IMR-90 (cell line): ENCODE measurements around the gene KLHL8. TPM values are rescaled to one million over a fixed set of nuclear protein-coding genes. Genes with fewer than 3 reads are reported as not detected.
A peak's percentile ranks its signal among the peaks of the same experiment; 100 is the strongest.

Source experiments
- ATAC-seq: fragments of 200-7000 bp; cut with Tn5 transposase; 2 replicates; pipeline ENCODE4 v1.9.1; 2020; ENCODE audit warnings: low read depth, mild to moderate bottlenecking, moderate library complexity
- BruUV-seq: library from RNA; stranded (reverse); fragments of 400-500 nt; replicated peaks from 2 replicates; lab custom pipeline; 2021; lab: Mats Ljungman, UMichigan
- CTCF ChIA-PET: fragments of 300-600 bp; formaldehyde crosslinking; extraction: SDS; loops from one replicate; lab custom pipeline; 2021; ENCODE audit warnings: antibody characterized with exemption; lab: Yijun Ruan, JAX
- POLR2A ChIA-PET: fragments of 300-600 bp; sonication (Branson Sonifier 250); formaldehyde crosslinking; loops from one replicate; lab custom pipeline; 2022; ENCODE audit warnings: antibody characterized with exemption; ENCODE audit not compliant: unreplicated experiment; lab: Charles Lee
- DNase-seq: peaks from one replicate; pipeline ENCODE4 v3.0.0; 2013
- H2AFZ ChIP-seq: replicated peaks from 2 replicates; pipeline ENCODE3; 2013; ENCODE audit warnings: low read length, mild to moderate bottlenecking; ENCODE audit not compliant: poor library complexity
- H2AK5ac ChIP-seq: 2 replicates; pipeline ENCODE4 v1.6.1; 2013; ENCODE audit warnings: low read depth, low read length, inconsistent platforms
- H2AK9ac ChIP-seq: replicated peaks from 2 replicates; pipeline ENCODE3; 2013; ENCODE audit warnings: mild to moderate bottlenecking, low read depth, low read length, moderate library complexity; ENCODE audit not compliant: poor library complexity
- H2BK120ac ChIP-seq: 2 replicates; pipeline ENCODE4 v1.6.1; 2013; ENCODE audit warnings: low read depth, low read length, inconsistent platforms
- H2BK15ac ChIP-seq: 3 replicates; pipeline ENCODE4 v1.6.1; 2013; ENCODE audit warnings: low read depth, low read length, inconsistent platforms
- H2BK20ac ChIP-seq: 2 replicates; pipeline ENCODE4 v1.6.1; 2013; ENCODE audit warnings: low read depth, mild to moderate bottlenecking, inconsistent platforms, low read length, moderate library complexity
- H2BK5ac ChIP-seq: 2 replicates; pipeline ENCODE4 v1.6.1; 2013; ENCODE audit warnings: mild to moderate bottlenecking, low read depth, low read length, inconsistent platforms; ENCODE audit not compliant: poor library complexity, severe bottlenecking
- H3K14ac ChIP-seq: replicated peaks from 2 replicates; pipeline ENCODE4 v1.6.1; 2013; ENCODE audit warnings: low read depth, low read length, inconsistent platforms
- H3K18ac ChIP-seq: 2 replicates; pipeline ENCODE4 v1.6.1; 2013; ENCODE audit warnings: low read depth, low read length, control low read depth
- H3K23ac ChIP-seq: 2 replicates; pipeline ENCODE4 v1.6.1; 2013; ENCODE audit warnings: low read depth, low read length, inconsistent platforms
- H3K27ac ChIP-seq: 2 replicates; pipeline ENCODE4 v1.5.1; 2013; ENCODE audit warnings: mild to moderate bottlenecking, control low read depth, low read length; ENCODE audit not compliant: insufficient read depth
- H3K27me3 ChIP-seq: 2 replicates; pipeline ENCODE4 v1.6.1; 2013; ENCODE audit warnings: low read length; ENCODE audit not compliant: control insufficient read depth, insufficient read depth
- H3K36me3 ChIP-seq: 2 replicates; pipeline ENCODE4 v1.6.1; 2013; ENCODE audit warnings: low read length, mixed read lengths; ENCODE audit not compliant: control insufficient read depth, insufficient read depth
- H3K4ac ChIP-seq: 2 replicates; pipeline ENCODE4 v1.6.1; 2013; ENCODE audit warnings: low read depth, low read length, inconsistent platforms
- H3K4me1 ChIP-seq: 2 replicates; pipeline ENCODE4 v1.6.1; 2013; ENCODE audit warnings: low read length, mixed read lengths; ENCODE audit not compliant: control insufficient read depth, insufficient read depth
- H3K4me2 ChIP-seq: 2 replicates; pipeline ENCODE4 v1.6.1; 2013; ENCODE audit warnings: low read depth, mild to moderate bottlenecking, control low read depth, low read length, moderate library complexity
- H3K4me3 ChIP-seq: 2 replicates; pipeline ENCODE4 v1.5.1; 2013; ENCODE audit warnings: low read depth, mild to moderate bottlenecking, control low read depth, low read length, moderate library complexity; ENCODE audit not compliant: insufficient read depth
- H3K56ac ChIP-seq: 2 replicates; pipeline ENCODE4 v1.6.1; 2013; ENCODE audit warnings: low read length, inconsistent platforms; ENCODE audit not compliant: insufficient read depth; ENCODE audit errors: extremely low read depth
- H3K79me1 ChIP-seq, 2 experiments: 2 replicates each; pipeline ENCODE4 v1.6.1; 2013; ENCODE audit warnings: low read length in 2 of 2, inconsistent platforms in 1 of 2, low read depth in 1 of 2
- H3K9ac ChIP-seq: 2 replicates; pipeline ENCODE4 v1.6.1; 2013; ENCODE audit warnings: low read depth, low read length, control low read depth
- H3K9me1 ChIP-seq: 2 replicates; pipeline ENCODE4 v1.6.1; 2013; ENCODE audit warnings: low read length, inconsistent platforms; ENCODE audit not compliant: insufficient read depth
- H3K9me3 ChIP-seq: 2 replicates; pipeline ENCODE4 v1.6.1; 2013; ENCODE audit warnings: low read length; ENCODE audit not compliant: control insufficient read depth, insufficient read depth
- H4K20me1 ChIP-seq: 2 replicates; pipeline ENCODE4 v1.6.1; 2013; ENCODE audit warnings: low read length, inconsistent platforms; ENCODE audit not compliant: insufficient read depth
- H4K5ac ChIP-seq: 2 replicates; pipeline ENCODE4 v1.6.1; 2013; ENCODE audit warnings: mild to moderate bottlenecking, low read depth, low read length, control low read depth
- H4K8ac ChIP-seq, 2 experiments: 2 replicates each; pipeline ENCODE4 v1.6.1; 2013; ENCODE audit warnings: low read depth in 2 of 2, low read length in 2 of 2, control low read depth in 1 of 2, inconsistent platforms in 1 of 2
- H4K91ac ChIP-seq: 2 replicates; pipeline ENCODE4 v1.6.1; 2013; ENCODE audit warnings: low read depth, low read length, inconsistent platforms; ENCODE audit not compliant: insufficient read depth
- FOS ChIP-seq: fragments of 150-350 bp; IDR thresholded peaks from 2 replicates; pipeline ENCODE4 v1.6.1; 2016; ENCODE audit warnings: low read depth, low read length
- RCOR1 ChIP-seq: IDR thresholded peaks from 2 replicates; pipeline ENCODE4 v1.6.1; 2012; ENCODE audit warnings: mild to moderate bottlenecking, low read length, improper control_type of control experiment; ENCODE audit not compliant: insufficient replicate concordance
- WGBS, 2 experiments: methylation state at CpG; one replicate each; pipeline versions ENCODE4 v1.1.5 to v1.1.7; 2013; ENCODE audit warnings: missing lambda C conversion rate in 2 of 2; ENCODE audit not compliant: insufficient read length in 1 of 2; ENCODE audit errors: extremely low coverage in 2 of 2; 5-methylcytosine and 5-hydroxymethylcytosine counted together
- dilution Hi-C: fragments of 300-500 bp; cut with HindIII; formaldehyde crosslinking; loops from one replicate; pipeline ENCODE4 v1.14.3; 2018; ENCODE audit warnings: low sequenced_read_pairs; ENCODE audit not compliant: unreplicated experiment
- in situ Hi-C: fragments of 300-500 bp; cut with MboI; formaldehyde crosslinking; loops from 3 replicates; pipeline ENCODE4 v1.14.3; 2019; ENCODE audit warnings: low sequenced_read_pairs, inconsistent platforms, mixed read lengths
- intact Hi-C: fragments of 100-400 bp; cut with micrococcal nuclease; formaldehyde crosslinking; loops from 2 replicates; pipeline ENCODE4 v1.10.0; 2022
- polyA plus RNA-seq, 3 experiments: library from polyadenylated mRNA; depleted of rRNA; stranded (reverse); fragments of >200 nt; gene quantifications; 2 replicates each; pipeline ENCODE4 v1.2.3, GENCODE V29; 2012; ENCODE audit warnings: low replicate concordance in 1 of 3
- total RNA-seq: library from RNA; depleted of rRNA; stranded (reverse); fragments of >200 nt; gene quantifications from 2 replicates; pipeline ENCODE4 v1.2.3, GENCODE V29; 2012

KLHL8 gene
- total and polyA plus RNA-seq, 2 of the 4 experiments (the other 2 are of a cell fraction) = 3.1 to 9.5 TPM

DNA sequence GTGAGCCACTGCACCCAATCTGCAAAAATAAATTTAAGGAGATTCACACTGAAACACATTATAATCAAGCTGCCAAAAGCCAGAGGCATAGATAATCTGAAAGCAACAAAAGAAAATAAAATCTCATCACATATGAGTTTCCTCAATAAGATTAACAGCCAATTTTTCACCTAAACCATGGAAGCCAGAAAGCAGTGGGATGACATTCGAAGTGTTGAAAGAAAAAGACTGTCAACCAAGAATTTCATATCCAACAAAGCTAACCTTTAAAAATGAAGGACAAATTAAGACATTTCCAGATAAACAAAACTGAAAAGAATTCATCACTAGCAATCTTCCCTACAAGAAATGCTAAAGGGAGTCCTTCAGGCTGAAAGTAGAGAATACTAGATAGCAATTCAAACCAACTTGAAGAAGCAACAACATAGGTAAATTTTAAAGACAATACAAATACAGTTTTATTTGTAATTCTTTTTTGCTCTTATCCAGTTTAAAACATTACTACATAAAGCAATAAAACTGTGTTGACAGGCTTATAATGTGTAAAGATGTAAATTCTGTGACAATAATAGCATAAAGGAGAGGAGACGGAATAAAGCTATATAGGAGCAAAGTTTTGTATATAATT lies 23.1 kb upstream of the KLHL8 start:
- H2BK5ac ChIP-seq = no peak overlapping the region
- no peak for ATAC-seq
- H3K27me3 ChIP-seq = no peaks in the 10 kb centered on the region
- no peak overlapping the region for H2AFZ ChIP-seq
- intact Hi-C loops = no loop called here
- H2BK120ac ChIP-seq = no peak overlapping the region
- no peak overlapping the region for H3K56ac ChIP-seq
- H4K20me1 ChIP-seq = no peaks in the 10 kb centered on the region
- H3K4me1 ChIP-seq = no peaks in the 10 kb centered on the region
- H2AK5ac ChIP-seq = no peak overlapping the region
- WGBS, 2 experiments = no CpG with 5 or more reads among the region's 2 CpGs
- no peaks in the 10 kb centered on the region for H3K36me3 ChIP-seq
- H3K79me1 ChIP-seq = no peaks in the 10 kb centered on the region
- no peak overlapping the region for H3K9ac ChIP-seq
- no peak for TF ChIP-seq FOS
- TF ChIP-seq RCOR1 = peak; percentile 29
- no peak overlapping the region for H2BK15ac ChIP-seq
- H4K8ac ChIP-seq = no peak overlapping the region
- dilution Hi-C loops = no loop called here
- H3K14ac ChIP-seq = no peak overlapping the region
- no peak overlapping the region for H4K5ac ChIP-seq
- no peaks in the 10 kb centered on the region for H3K9me1 ChIP-seq
- H3K4me3 ChIP-seq = no peak overlapping the region
- H3K27ac ChIP-seq = no peak overlapping the region
- H3K18ac ChIP-seq = no peak overlapping the region
- ChIA-PET CTCF (no interaction called here), POLR2A (no interaction called here)
- in situ Hi-C loops = loop anchor here (25.0 kb wide), 1 partner anchor 731 kb away; no protein-coding TSS in a partner anchor
- H3K4me2 ChIP-seq = no peak overlapping the region
- H4K91ac ChIP-seq = no peak overlapping the region
- BruUV-seq = no TSS peak
- DNase-seq = no peak
- no peak overlapping the region for H3K23ac ChIP-seq
- H3K9me3 ChIP-seq = peaks cover 5% of the 10 kb centered on the region
- H2BK20ac ChIP-seq = no peak overlapping the region
- H2AK9ac ChIP-seq = no peak overlapping the region
- H3K4ac ChIP-seq = no peak overlapping the region
